ENCODE results near the gene FNTB.

Gene FNTB

GRCh38 chr14:64983439-64984310, 3.0 kb upstream of the FNTB start:
- peak; percentile 23 for DNase-seq

DNA sequence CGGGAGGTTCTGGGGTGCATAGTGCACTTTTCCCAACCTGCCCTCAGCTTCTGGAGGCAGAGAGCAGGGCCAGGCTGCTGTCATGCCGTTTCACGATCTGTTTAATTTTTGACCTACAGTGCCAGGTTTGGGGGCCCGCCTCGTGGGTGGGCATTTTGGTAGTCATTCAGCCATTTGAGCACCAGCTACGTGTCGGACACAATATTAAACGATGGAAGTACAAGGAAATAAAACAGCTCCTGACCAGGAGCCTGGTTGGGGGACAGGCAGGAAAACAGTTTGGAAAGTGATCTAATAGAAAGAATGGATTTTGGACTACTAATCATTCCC, 708 bp downstream of the FNTB start:
- DNase-seq = no peak

- DNase-seq = no peak
These were observed 3.6 kb downstream of the FNTB start for GRCh38 chr14:64990296-64990695.

- no peak for DNase-seq
These were observed 4.2 kb downstream of the FNTB start for GRCh38 chr14:64990939-64991338.

DNA sequence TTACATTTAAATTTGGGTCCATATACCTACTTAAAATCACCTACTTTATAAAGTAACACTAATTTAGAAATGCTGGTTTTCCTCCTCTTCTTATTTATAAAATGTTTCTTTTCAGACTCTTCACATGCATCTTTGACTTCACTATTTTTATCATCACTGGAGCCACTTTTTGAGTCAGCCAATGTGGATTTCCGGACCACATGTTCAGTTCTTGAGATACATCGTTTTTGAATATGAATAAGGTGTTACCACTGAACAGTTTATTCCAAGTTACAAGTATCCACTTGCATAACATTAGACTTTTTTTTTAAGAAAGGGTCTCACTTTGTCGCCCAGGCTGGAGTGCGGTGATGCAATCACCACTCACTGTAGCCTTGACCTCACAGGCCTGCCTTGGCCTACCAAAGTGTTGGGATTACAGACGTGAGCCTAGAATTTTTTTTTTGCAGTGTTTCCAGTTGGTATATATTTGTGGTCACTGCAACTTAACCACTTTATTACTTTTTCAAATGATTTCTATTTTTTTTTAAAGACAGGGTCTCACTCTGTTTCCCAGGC, 5.7 kb downstream of the FNTB start:
- no peak for DNase-seq

DNA sequence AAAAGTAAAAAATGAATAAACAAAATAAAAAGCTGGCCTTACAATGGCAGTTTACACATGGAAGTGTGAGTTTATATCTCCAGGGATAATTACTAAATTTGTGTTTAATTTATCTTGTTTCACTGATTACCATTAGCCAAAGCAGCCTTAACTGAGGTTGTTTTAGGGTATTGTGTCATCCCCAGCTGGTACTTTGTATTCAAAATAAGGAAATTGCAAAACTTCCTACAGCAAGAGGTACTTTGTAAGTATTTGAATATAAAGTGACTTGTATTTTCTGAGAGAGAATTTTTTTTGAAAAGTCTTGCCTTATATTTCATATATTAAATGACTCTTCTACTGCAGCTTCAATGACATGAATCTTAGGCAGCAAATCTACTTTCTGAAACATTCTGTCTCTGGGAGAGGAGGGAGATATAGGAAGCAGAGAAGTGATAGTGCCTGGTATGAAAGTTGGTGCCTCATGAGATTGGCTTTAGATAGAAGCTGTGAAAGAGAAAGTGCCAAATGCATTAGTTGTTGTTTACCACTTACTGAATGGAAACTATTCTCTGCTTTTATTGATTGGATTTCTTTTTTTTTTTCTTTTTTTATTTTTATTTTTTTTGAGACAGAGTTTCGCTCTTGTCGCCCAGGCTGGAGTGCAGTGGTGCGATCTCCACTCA, 6.7 kb downstream of the FNTB start:
- no peak for DNase-seq

DNA sequence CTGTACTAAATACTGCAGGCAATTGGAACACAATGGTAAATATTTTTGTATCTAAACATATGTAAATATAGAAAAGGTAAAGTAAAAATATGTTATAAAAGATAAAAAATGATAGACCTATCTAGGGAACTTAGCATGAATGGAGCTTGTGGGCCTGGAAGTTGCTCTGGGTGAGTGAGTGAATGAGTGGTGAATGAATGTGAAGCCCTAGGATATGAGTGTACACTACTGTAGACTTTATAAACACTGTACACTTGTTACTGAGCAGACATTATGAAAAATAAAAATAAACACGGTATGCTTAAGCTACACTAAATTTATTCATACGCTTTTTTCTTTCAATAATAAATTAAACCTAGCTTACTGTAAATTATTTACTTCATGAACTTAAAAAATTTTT, 7.8 kb downstream of the FNTB start:
- DNase-seq = no peak

DNA sequence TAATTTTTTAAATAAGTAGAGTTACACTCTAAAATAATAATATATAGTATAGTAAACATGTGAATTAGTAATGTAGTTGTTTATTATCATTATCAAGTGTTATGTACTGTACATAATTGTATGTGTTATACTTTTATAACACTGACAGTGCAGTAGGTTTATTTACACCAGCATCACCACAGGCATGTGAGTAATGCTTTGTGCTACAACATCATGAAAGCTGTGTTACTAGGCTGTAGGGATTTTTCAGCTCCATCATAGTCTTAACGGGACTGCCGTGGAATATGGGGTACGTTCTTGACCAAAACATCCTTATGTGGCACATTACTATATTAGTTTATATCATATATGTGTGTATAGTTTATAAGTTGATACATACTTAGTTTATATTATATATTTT, 8.6 kb downstream of the FNTB start:
- no peak for DNase-seq

DNA sequence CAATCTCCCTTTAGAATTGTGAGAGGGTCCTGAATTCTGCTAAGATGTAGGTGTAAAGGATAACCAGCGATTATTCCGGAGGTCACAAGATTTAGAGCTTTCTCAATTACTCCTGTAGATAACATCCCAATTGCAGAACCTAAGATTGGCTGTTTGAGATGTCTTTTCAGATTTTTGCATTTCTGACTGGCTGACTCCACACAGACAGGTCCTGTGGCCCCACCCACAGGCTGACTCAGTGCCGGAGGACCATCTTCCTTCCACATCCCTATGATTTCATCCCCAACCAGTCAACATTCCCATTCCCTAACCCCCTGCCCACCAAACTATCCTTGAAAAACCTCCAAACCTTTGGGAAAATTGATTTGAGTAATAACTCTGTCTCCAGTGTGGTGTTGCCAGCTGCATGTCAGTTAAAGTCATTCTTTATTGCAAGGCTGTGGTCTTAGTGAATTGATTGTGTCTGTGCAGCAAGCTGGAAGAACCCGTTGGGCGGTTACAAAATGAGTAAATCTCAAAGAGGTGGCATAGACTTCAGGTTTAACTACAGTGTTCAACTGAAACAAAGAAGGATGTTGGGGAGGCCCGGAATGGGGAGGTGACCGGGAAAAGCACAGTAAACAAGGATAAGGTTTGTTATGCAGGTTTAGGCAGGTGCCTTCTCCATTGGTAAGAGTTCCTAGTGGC, 10.6 kb downstream of the FNTB start:
- DNase-seq = no peak

GRCh38 chr14:64998455-64998931, 11.8 kb downstream of the FNTB start:
- DNase-seq = no peak

- no peak for DNase-seq
These were observed 14.3 kb downstream of the FNTB start for GRCh38 chr14:65000898-65001591.

DNA sequence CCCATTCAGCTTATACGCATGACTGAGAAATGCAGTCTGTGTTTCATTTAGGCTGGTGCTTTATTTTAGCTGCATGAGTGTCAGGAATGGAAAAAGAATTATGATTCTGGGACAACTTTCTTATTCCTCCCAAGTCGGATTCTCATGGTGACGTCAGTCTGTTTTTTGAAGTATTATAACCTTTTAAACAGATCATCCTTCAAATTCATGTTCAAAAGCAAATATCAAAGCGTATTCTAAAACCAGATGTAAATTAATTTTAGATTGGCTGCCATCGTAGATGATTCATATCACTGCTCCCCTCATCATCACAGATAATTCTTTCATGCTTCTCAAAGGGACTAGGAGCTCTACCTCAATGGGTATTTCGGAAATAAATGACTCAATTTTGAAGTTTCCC, 15.0 kb downstream of the FNTB start:
- no peak for DNase-seq

DNA sequence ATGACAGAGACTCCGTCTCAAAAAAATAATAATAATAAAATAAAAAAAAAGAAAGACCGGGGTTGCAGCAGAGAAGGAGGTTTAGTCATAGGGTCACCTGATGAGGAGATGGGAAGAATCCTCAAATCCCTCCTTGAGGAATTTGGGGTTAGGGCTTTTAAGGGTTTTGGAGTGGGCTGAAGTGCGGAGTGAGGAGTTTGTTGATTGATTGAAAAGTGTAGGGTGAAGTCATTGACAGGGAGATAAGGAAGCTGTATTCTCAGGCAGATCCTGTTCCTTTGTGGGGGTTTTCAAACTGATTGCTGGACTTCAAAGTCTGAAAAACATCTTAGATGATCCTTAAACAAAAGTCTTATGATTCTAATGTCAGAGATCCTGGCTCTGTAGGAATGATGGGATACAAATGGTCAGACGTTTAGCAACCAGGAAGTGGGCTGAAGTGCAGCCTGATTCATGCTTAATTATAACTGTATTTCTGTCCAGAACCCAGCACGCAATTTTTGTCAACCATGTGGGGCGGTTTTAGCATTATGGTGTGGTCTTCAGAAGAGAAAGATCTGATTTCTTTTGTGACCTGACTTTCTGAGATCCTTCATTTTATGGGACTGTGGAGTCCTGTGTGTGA, 16.0 kb downstream of the FNTB start:
- no peak for DNase-seq

GRCh38 chr14:65003394-65003793, 16.7 kb downstream of the FNTB start:
- DNase-seq = no peak

DNA sequence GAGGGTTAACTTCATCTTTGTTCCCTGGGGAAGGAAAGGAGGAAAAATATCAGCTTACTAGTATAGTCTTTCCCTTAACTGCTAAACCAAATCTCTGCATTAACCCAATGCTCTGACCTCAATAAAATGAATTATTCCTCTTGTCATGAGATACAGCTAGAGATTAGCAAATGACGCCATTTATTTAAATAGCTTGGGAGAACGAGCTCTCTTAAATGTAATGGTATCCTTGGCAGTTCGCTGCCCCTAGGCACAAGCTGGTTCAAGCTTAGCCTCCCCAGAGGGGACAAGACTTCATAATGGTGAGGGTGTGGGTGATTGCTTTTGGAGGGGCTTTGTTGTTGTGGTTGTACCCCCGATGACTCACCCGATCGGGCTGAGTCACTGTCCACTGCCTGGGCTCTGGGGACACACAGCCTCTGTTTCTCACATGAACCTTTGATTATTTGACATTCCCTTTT, 19.6 kb downstream of the FNTB start:
- no peak for DNase-seq

DNA sequence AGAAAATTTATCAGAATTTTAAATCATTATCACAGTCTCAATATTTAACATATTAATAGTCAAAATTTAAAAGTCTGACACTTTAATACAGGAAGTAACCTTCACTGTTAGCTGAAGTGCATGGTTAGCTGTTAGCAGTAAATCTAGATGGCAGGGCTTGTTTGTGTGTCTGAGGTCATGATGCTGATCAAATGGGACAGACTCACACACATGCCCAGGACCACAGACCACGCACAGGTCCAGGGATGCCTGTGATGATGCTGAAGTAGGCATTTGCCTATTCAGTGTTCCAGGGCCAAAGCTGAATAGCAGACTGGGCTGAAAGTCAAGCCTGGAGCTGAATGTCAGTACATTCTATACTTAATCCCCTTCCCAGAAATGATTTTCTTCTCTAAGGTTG, 20.5 kb downstream of the FNTB start:
- no peak for DNase-seq

GRCh38 chr14:65010211-65010931, 23.7 kb downstream of the FNTB start:
- DNase-seq = peak; percentile 41

DNA sequence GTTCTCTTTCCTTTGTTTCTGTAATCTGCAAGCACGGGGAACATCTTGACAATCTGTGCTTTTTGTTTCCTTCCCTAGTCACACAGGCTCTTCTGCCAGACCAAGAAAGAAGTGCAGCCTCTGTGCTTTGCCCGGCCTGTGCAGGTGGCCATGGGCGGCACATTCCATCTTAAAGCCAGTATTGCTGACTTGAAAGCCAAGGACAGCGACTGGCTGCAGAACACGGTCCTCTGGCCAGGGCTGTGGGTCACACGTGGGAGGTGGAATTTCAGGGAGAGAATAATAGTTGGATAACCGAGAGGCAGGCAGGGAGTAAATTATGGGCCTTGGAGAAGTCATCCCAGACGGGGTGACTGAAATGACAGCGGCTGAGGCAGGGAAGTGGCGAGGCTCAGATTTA, 24.8 kb downstream of the FNTB start:
- DNase-seq = no peak

- no peak for DNase-seq
These were observed 25.7 kb downstream of the FNTB start for GRCh38 chr14:65012353-65012752.

DNA sequence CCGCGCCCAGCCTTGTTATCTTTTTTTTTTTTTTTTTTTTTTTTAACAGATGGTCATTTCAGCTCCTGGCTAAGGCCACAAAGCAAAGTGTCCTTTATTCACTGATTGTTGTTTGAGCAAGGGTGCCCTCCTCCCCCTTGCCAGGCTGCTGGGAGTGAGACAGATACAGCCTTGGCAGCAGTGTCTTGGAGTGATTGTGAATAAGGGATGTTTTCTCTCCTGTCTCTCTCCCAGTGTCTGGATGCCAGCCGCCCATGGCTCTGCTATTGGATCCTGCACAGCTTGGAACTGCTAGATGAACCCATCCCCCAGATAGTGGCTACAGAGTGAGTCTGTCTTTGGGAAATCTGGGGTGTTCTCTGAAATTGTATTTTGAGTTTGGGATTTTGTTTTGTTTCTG, 28.7 kb downstream of the FNTB start:
- no peak for DNase-seq

GRCh38 chr14:65016471-65016870, 29.8 kb downstream of the FNTB start:
- no peak for DNase-seq
